Activated CD4-positive, CD25-positive, alpha-beta regulatory T cell (primary cell): ENCODE measurements around the gene THSD4.
"Not testable (repeated sequence)": the region's sequence is repeated elsewhere in the genome, so short reads cannot be mapped to it uniquely, and the experiment has no call there.

Experiments
- DNase-seq, 4 experiments: peaks; one replicate each; lab custom pipeline; 2025; lab: John Stamatoyannopoulos, UW

Gene THSD4

GRCh38 chr15:71349736-71350526, 234.7 kb downstream of the THSD4 start:
- DNase-seq = no peak

- DNase-seq = no peak
Measured at GRCh38 chr15:71350622-71351378, 235.5 kb downstream of the THSD4 start.

GRCh38 chr15:71352125-71352524, 236.9 kb downstream of the THSD4 start:
- DNase-seq = no peak

DNA sequence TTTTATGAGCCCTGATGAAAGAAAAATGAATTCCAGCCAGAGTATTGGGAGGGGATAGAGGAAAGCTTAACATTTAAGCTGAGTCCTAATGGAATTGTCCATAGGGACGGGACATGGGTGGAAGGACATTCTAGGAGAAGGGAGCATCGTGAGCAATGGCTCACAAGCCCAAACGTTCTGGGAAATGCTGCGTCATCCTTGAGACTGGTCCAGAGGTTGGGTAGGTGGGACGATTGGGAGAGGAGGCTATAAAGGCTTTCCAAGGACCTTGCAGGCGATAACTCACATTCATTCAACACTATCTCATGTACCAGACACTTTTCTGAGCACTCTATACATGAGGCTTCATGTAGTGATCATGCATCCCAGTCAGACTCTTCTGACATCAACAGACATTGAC, 237.5 kb downstream of the THSD4 start:
- no peak for DNase-seq

- DNase-seq = no peak
Measured at GRCh38 chr15:71353171-71353570, 237.9 kb downstream of the THSD4 start.

GRCh38 chr15:71355268-71355667, 240.0 kb downstream of the THSD4 start:
- DNase-seq = no peak

- DNase-seq = no peak
Measured at GRCh38 chr15:71357321-71357732, 242.1 kb downstream of the THSD4 start.

DNA sequence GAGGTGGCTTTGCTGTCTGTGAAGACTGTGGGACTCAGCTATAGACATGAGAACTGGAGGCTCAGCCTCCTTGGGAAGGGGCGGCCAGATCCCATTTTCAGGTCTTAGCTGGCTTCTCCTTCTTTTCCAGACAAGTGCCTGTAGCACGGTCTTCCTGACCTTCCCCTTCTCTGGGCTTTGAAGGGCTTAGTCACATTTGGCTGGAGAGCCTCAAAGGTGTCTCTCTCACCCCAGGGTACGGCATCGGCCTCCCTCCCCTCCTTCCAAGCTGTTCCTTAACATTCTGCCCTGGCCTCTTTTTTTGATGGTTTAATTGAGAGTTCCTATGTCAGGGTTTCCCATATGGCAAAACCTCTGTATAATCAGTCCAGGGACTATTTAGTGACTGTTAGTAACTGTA, 242.7 kb downstream of the THSD4 start:
- no peak for DNase-seq

DNA sequence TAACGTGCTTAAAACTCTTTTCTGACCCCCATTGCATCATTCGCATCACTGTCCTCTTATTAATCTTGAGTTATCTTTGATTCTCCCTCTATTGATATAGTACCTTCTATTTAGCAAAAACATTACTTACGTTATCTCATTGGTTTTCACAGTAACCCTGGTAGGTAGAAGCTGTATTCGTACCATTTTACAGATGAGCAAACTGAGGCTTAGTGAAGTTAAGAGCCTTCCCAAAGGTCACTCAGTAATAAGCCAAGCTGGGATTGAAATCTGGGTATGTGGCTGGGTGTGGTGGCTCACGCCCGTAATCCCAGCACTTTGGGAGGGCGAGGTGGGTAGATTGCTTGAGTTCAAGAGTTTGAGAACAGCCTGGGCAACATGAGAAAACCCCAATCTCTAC, 244.0 kb downstream of the THSD4 start:
- DNase-seq = no peak

GRCh38 chr15:71362556-71362955, 247.3 kb downstream of the THSD4 start:
- DNase-seq = no peak

- no peak for DNase-seq
Measured at GRCh38 chr15:71362987-71363968, 248.0 kb downstream of the THSD4 start.

DNA sequence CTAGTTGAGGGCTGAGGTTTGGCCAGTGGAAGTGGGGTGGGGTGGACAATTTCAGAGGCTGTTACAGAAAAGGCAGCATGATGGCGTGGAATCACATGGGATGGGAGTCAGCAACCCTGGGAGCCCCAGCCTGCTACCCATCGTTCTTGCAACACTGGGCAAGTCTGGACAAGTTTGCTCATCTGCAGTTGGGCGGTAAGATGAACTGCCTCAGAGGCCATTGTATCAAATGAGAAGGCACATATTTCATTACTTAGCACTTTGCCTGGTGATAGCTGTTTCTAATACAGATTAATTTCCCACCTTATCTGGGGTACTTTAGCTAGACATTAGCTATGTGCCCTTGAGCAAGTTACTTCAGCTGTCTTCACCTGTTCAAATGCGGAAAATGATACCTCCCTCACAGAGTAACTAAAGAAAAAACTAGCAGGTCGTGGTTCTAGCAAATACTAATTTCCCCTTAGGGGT, 248.9 kb downstream of the THSD4 start:
- DNase-seq = no peak

- DNase-seq = no peak
Measured at GRCh38 chr15:71366522-71366921, 251.3 kb downstream of the THSD4 start.

DNA sequence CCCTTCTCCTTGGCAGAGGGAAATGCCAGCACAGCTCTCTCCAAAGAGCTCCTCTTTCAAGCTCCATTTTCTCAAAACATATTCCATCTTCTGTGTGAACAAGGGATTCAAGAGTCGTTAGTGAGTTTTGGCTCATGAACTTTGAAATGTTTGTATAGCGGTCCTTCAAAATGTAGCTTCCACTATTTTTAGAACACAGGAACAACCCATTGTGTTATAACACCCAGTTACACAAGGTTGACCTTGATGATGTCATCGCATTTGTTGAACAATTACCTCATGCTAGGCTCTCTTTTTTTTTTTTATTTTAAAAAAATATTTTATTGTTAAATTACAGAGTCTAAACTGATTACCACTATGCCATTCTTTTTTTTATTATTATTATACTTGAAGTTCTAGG, 251.7 kb downstream of the THSD4 start:
- DNase-seq = no peak

GRCh38 chr15:71367737-71368136, 252.5 kb downstream of the THSD4 start:
- not testable (repeated sequence) for DNase-seq

- not testable (repeated sequence) for DNase-seq
Measured at GRCh38 chr15:71372769-71373168, 257.5 kb downstream of the THSD4 start.

GRCh38 chr15:71373917-71374316, 258.6 kb downstream of the THSD4 start:
- no peak for DNase-seq

DNA sequence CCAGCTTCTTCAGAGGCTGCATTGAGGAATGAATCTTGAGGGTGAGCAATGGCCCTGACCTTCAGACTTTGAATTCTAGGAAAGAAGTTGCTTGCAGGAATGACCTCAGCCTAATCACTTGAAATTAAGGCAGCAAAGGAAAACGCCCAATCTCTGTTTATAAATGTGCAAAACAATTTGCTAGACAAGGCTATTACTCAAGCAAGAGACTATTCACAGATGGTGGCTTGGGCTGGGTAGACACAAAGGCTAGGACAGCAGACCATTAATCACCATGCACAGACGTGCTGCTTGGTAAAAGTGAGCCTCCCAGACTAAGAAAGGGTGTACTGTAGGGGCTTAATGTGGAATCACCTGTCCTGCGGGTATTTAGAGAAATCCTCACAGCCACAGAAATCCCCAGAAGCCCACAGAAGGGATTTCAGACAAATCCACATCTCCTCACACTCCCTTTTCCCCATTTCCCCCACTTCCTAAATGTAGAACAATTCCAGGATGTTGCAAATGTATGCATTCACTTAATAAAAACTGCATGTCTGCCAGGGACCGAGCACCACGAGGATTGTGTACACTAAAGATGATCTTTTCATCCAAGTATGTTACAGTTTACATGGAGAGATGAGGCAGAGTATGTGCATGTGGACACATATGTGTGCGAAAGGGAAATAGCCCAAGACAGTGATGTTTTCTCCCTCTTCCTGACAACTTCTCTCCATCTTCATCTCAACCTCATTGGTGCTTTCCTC, 259.5 kb downstream of the THSD4 start:
- DNase-seq = no peak

DNA sequence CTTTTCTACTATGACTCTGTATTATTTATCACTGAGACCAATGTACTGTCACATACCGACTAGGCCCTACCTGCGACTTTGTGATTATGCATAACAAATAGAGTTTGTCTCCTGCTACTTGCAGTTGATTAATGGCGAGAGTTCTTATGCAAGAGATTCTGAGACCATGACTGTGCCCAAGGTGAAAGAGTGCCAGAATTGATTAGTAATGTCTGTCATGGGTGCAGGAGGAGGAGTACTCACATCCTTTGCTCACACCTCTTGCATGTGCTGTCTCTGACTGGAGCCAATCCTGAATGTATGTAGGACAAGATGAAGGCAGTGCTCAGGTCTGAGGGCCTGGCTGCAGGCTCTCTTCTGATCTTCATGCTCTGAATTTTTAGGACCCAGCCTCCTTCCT, 260.7 kb downstream of the THSD4 start:
- no peak for DNase-seq

DNA sequence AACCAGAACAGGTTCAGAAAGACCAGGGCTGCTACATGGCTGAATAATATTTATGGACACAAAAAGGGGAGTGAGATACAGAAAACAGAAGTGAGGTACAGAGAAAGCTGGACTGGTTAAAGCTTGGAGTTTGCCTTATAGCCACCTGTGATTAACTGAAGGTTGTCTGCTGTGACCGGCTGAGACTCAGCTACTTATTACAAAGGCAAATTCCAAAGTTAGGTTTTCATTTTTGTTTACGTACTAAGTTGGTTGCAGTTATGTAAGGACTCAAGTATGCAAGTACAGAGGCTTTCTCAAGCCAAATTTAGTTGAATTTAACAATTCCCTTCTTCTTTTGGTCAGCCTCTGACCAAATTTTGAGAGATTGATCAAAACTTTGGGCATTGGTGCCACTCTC, 264.6 kb downstream of the THSD4 start:
- no peak for DNase-seq

GRCh38 chr15:71380345-71380744, 265.1 kb downstream of the THSD4 start:
- no peak for DNase-seq
